H9 (cell line): ENCODE measurements around the gene TMEM63A. TPM values are rescaled to one million over a fixed set of nuclear protein-coding genes. Genes with fewer than 3 reads are reported as not detected.

Source experiments
- DNase-seq: peaks from one replicate; pipeline ENCODE4 v3.0.0-alpha.2; 2017
- H2AFZ ChIP-seq: one replicate; pipeline ENCODE4 v1.6.1; 2013; ENCODE audit warnings: mild to moderate bottlenecking, low read length, control low read depth, moderate library complexity
- H2AK5ac ChIP-seq: 2 replicates; pipeline ENCODE4 v1.6.1; 2013; ENCODE audit warnings: low read length, control low read depth, mixed read lengths; ENCODE audit not compliant: insufficient read length
- H2BK120ac ChIP-seq: one replicate; pipeline ENCODE4 v1.6.1; 2013; ENCODE audit warnings: low read depth, mild to moderate bottlenecking, low read length, control low read depth, inconsistent platforms; ENCODE audit not compliant: poor library complexity, severe bottlenecking
- H2BK12ac ChIP-seq: 2 replicates; pipeline ENCODE4 v1.6.1; 2013; ENCODE audit warnings: low read length, control low read depth, mixed read lengths, low read depth; ENCODE audit not compliant: insufficient read length
- H2BK15ac ChIP-seq: 2 replicates; pipeline ENCODE4 v1.6.1; 2013; ENCODE audit warnings: low read depth, low read length, control low read depth
- H2BK20ac ChIP-seq: one replicate; pipeline ENCODE4 v1.6.1; 2013; ENCODE audit warnings: low read depth, mild to moderate bottlenecking, low read length, control low read depth, inconsistent platforms; ENCODE audit not compliant: poor library complexity, severe bottlenecking
- H2BK5ac ChIP-seq: 2 replicates; pipeline ENCODE4 v1.6.1; 2013; ENCODE audit warnings: low read length, control low read depth, mixed read lengths; ENCODE audit not compliant: insufficient read length
- H3K14ac ChIP-seq: 2 replicates; pipeline ENCODE4 v1.6.1; 2013; ENCODE audit warnings: low read length, control low read depth; ENCODE audit not compliant: insufficient read depth
- H3K18ac ChIP-seq: 2 replicates; pipeline ENCODE4 v1.6.1; 2013; ENCODE audit warnings: low read depth, mild to moderate bottlenecking, mixed read lengths, low read length, control low read depth; ENCODE audit not compliant: insufficient read length
- H3K23ac ChIP-seq: 2 replicates; pipeline ENCODE4 v1.6.1; 2013; ENCODE audit warnings: low read length, control low read depth, mixed read lengths, low read depth; ENCODE audit not compliant: insufficient read length
- H3K23me2 ChIP-seq: 2 replicates; pipeline ENCODE4 v1.6.1; 2013; ENCODE audit warnings: low read depth, mild to moderate bottlenecking, mixed read lengths, low read length, control low read depth; ENCODE audit not compliant: insufficient read length, poor library complexity, severe bottlenecking
- H3K27ac ChIP-seq: 2 replicates; pipeline ENCODE4 v1.5.1; 2013; ENCODE audit warnings: low read length, control low read depth, mixed read lengths, low read depth; ENCODE audit not compliant: insufficient read length
- H3K27me3 ChIP-seq: 2 replicates; pipeline ENCODE4 v1.6.1; 2013; ENCODE audit warnings: low read length, control low read depth, inconsistent platforms; ENCODE audit not compliant: insufficient read depth
- H3K4ac ChIP-seq: 2 replicates; pipeline ENCODE4 v1.6.1; 2013; ENCODE audit warnings: low read depth, mild to moderate bottlenecking, control low read depth, inconsistent platforms, low read length, moderate library complexity
- H3K4me1 ChIP-seq: 2 replicates; pipeline ENCODE4 v1.6.1; 2013; ENCODE audit warnings: low read length, control low read depth, inconsistent platforms; ENCODE audit not compliant: insufficient read depth
- H3K4me2 ChIP-seq: 2 replicates; pipeline ENCODE4 v1.6.1; 2013; ENCODE audit warnings: low read length, control low read depth, mixed read lengths; ENCODE audit not compliant: insufficient read length, insufficient read depth
- H3K56ac ChIP-seq: 2 replicates; pipeline ENCODE4 v1.6.1; 2013; ENCODE audit warnings: low read depth, mild to moderate bottlenecking, mixed read lengths, low read length, control low read depth; ENCODE audit not compliant: insufficient read length
- H3K79me1 ChIP-seq: 2 replicates; pipeline ENCODE4 v1.6.1; 2013; ENCODE audit warnings: low read depth, mild to moderate bottlenecking, moderate library complexity, low read length, control low read depth, inconsistent platforms; ENCODE audit not compliant: insufficient read depth, poor library complexity, severe bottlenecking
- H3K79me2 ChIP-seq: 2 replicates; pipeline ENCODE4 v1.6.1; 2013; ENCODE audit warnings: low read length, control low read depth, inconsistent platforms; ENCODE audit not compliant: insufficient read depth
- H3K9ac ChIP-seq: 2 replicates; pipeline ENCODE4 v1.6.1; 2013; ENCODE audit warnings: low read length, control low read depth, mixed read lengths; ENCODE audit not compliant: insufficient read length; ENCODE audit errors: extremely low read depth
- H3K9me3 ChIP-seq: one replicate; pipeline ENCODE4 v1.6.1; 2013; ENCODE audit warnings: low read depth, low read length, inconsistent platforms; ENCODE audit not compliant: control insufficient read depth
- H3T11ph ChIP-seq: one replicate; pipeline ENCODE4 v1.6.1; 2013; ENCODE audit warnings: mild to moderate bottlenecking, low read length, control low read depth, inconsistent platforms
- H4K20me1 ChIP-seq: one replicate; pipeline ENCODE4 v1.6.1; 2013; ENCODE audit not compliant: control insufficient read depth, insufficient read length, insufficient read depth
- H4K5ac ChIP-seq: 2 replicates; pipeline ENCODE4 v1.6.1; 2013; ENCODE audit warnings: low read depth, mild to moderate bottlenecking, mixed read lengths, low read length, control low read depth; ENCODE audit not compliant: insufficient read length
- H4K8ac ChIP-seq: replicated peaks from 2 replicates; pipeline ENCODE4 v1.6.1; 2013; ENCODE audit warnings: low read length, control low read depth, mixed read lengths, low read depth; ENCODE audit not compliant: insufficient read length
- H4K91ac ChIP-seq: 2 replicates; pipeline ENCODE4 v1.6.1; 2013; ENCODE audit warnings: low read depth, mild to moderate bottlenecking, moderate library complexity, mixed read lengths, low read length, control low read depth; ENCODE audit not compliant: insufficient read length
- H3K27ac Mint-ChIP-seq, 3 experiments: 2 replicates in 2 of 3; 3 replicates in 1 of 3; pipeline ENCODE4 v1.8.0; 2020 to 2021; ENCODE audit warnings: mixed read lengths in 3 of 3, mild to moderate bottlenecking in 1 of 3, moderate library complexity in 1 of 3
- H3K27me3 Mint-ChIP-seq: 2 replicates; pipeline ENCODE4 v1.8.0; 2021; ENCODE audit warnings: low read depth, mild to moderate bottlenecking, moderate library complexity, mixed read lengths
- H3K36me3 Mint-ChIP-seq, 3 experiments: 2 replicates in 2 of 3; 3 replicates in 1 of 3; pipeline ENCODE4 v1.8.0; 2020 to 2021; ENCODE audit warnings: low read depth in 3 of 3, mixed read lengths in 3 of 3; ENCODE audit not compliant: insufficient read depth in 1 of 3
- H3K4me1 Mint-ChIP-seq, 2 experiments: 2 replicates each; pipeline ENCODE4 v1.8.0; 2020; ENCODE audit warnings: mixed read lengths in 2 of 2
- H3K4me3 Mint-ChIP-seq, 2 experiments: 2 replicates in 1 of 2; 3 replicates in 1 of 2; pipeline ENCODE4 v1.8.0; 2020 to 2021; ENCODE audit warnings: mild to moderate bottlenecking in 2 of 2, mixed read lengths in 2 of 2, moderate library complexity in 1 of 2
- H3K9me3 Mint-ChIP-seq, 2 experiments: 2 replicates in 1 of 2; 3 replicates in 1 of 2; pipeline ENCODE4 v1.8.0; 2020; ENCODE audit warnings: mild to moderate bottlenecking in 2 of 2, mixed read lengths in 2 of 2, moderate library complexity in 1 of 2
- WGBS: extraction: QIAGEN DNeasy Blood & Tissue Kit; methylation state at CpG from one replicate; pipeline ENCODE4 v1.1.7; 2013; ENCODE audit warnings: missing lambda C conversion rate, low lambda C conversion rate, mixed read lengths; ENCODE audit not compliant: insufficient read length; ENCODE audit errors: extremely low coverage; 5-methylcytosine and 5-hydroxymethylcytosine counted together
- total RNA-seq: library from RNA; stranded (reverse); gene quantifications from 2 replicates; pipeline ENCODE4 v1.2.1, GENCODE V29; 2021
- TF ChIP-seq, protein P1 (sequence below): fragments of 200-600 bp; sonication (generic); conservative IDR thresholded peaks from 3 replicates; pipeline ENCODE4 v1.8.0; 2021; ENCODE audit warnings: antibody characterized with exemption, mild to moderate bottlenecking

TMEM63A gene
- total RNA-seq, 1 experiment from 2014 or later: 75.7 TPM

DNA sequence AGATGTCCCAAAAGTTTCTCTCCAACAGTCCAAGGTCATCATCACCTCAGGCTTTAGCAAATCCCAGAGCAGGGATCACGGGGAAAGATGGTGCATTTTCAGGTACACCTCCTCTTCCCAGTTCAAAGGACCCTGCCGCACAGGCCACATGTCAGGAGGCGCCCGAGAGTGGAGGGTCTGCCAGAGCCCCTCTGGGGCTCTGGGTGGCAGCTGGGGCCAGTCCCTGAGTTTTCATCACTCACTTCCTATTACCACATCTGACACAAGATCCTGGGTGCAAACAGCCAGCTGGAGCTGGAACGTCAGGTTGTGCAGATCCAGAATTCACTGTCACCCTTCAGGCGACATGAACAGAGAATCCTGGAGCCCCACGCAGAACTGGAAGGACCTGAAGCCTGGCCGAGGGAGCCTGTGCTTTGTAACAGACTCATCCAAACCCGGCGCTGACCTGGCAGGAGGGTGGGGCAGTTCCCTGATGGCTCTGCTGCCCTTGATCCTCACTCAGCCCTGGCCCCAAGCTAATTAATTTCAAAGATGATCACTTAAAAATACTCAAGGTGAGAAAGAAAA is 8.8 kb downstream of the TMEM63A start:
- no peak overlapping the region for H3K18ac ChIP-seq
- H3K23me2 ChIP-seq: no peaks in the 10 kb centered on the region
- H3K4me3 Mint-ChIP-seq: no peak overlapping the region
- no peak overlapping the region for H3K4ac ChIP-seq
- no peaks in the 10 kb centered on the region; the same call in 1 of the 2 replicates for H3K4me1 ChIP-seq
- no peak overlapping the region for H2BK20ac ChIP-seq
- no peaks in the 10 kb centered on the region for H3K9me3 Mint-ChIP-seq
- H3K36me3 Mint-ChIP-seq: peaks cover 37 to 83% (median 51%) of the 10 kb centered on the region in 3 experiments; a peak in 6 of 7 replicates
- H2BK12ac ChIP-seq: no peak overlapping the region
- no peaks in the 10 kb centered on the region; the same call in 1 of the 2 replicates for H3K79me2 ChIP-seq
- no peak overlapping the region for H3K23ac ChIP-seq
- no peak overlapping the region for H4K8ac ChIP-seq
- H3K9me3 ChIP-seq: no peaks in the 10 kb centered on the region
- no peak overlapping the region for H4K91ac ChIP-seq
- no peaks in the 10 kb centered on the region for H3K27me3 ChIP-seq
- H3K79me1 ChIP-seq: no peaks in the 10 kb centered on the region
- peak overlapping the region; percentile 3 to 51 (median 7); a peak in 2 of 7 replicates for H3K27ac Mint-ChIP-seq
- H4K20me1 ChIP-seq: no peaks in the 10 kb centered on the region
- no peak overlapping the region for H4K5ac ChIP-seq
- no peak overlapping the region for H3K9ac ChIP-seq
- H3K4me2 ChIP-seq: no peak overlapping the region
- TF ChIP-seq, protein P1, sequence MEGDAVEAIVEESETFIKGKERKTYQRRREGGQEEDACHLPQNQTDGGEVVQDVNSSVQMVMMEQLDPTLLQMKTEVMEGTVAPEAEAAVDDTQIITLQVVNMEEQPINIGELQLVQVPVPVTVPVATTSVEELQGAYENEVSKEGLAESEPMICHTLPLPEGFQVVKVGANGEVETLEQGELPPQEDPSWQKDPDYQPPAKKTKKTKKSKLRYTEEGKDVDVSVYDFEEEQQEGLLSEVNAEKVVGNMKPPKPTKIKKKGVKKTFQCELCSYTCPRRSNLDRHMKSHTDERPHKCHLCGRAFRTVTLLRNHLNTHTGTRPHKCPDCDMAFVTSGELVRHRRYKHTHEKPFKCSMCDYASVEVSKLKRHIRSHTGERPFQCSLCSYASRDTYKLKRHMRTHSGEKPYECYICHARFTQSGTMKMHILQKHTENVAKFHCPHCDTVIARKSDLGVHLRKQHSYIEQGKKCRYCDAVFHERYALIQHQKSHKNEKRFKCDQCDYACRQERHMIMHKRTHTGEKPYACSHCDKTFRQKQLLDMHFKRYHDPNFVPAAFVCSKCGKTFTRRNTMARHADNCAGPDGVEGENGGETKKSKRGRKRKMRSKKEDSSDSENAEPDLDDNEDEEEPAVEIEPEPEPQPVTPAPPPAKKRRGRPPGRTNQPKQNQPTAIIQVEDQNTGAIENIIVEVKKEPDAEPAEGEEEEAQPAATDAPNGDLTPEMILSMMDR: no peak
- peaks cover 24 to 35% of the 10 kb centered on the region in 2 experiments for H3K4me1 Mint-ChIP-seq
- H2BK5ac ChIP-seq: no peak overlapping the region
- no peak for DNase-seq
- no peaks in the 10 kb centered on the region for H3K27me3 Mint-ChIP-seq
- no CpG with 5 or more reads among the region's 10 CpGs for WGBS
- H2AK5ac ChIP-seq: no peak overlapping the region
- H3K56ac ChIP-seq: no peak overlapping the region
- no peak overlapping the region for H3K27ac ChIP-seq
- no peak overlapping the region for H2BK120ac ChIP-seq
- no peak overlapping the region for H3K14ac ChIP-seq
- H2AFZ ChIP-seq: no peak overlapping the region
- H3T11ph ChIP-seq: no peak overlapping the region
- no peak overlapping the region for H2BK15ac ChIP-seq
